Activated CD8-positive, alpha-beta memory T cell treated with anti-CD3 and anti-CD28 coated beads, Interleukin-2, amount 50 U/mL, for 1 hour (primary cell): Measurements from ENCODE around the gene ZNF615.
A peak's percentile ranks its signal among the peaks of the same experiment; 100 is the strongest.
"Not testable (repeated sequence)": the region's sequence is repeated elsewhere in the genome, so short reads cannot be mapped to it uniquely, and the experiment has no call there.

Experiments used
- DNase-seq: peaks from one replicate; pipeline ENCODE4 v3.0.0-alpha.2; 2020; ENCODE audit errors: extremely low read depth

The ZNF615 gene

GRCh38 chr19:52007806-52008557 lies at the start of gene ZNF615:
ZNF615 (minus strand) TSS chr19:52008211; CDS start chr19:52003711, 4,500 bp downstream.
- DNase-seq: peak; percentile 79

GRCh38 chr19:52056480-52056879 lies 48.5 kb upstream of the ZNF615 start:
- not testable (repeated sequence) for DNase-seq

GRCh38 chr19:52051736-52052135 lies 43.7 kb upstream of the ZNF615 start:
- DNase-seq: not testable (repeated sequence)

- DNase-seq: peak; percentile 61
Measured at GRCh38 chr19:52048555-52049501, 40.8 kb upstream of the ZNF615 start, which contains the start of gene ZNF432. ZNF432 (minus strand) TSS chr19:52048838; CDS start chr19:52046868, 1,970 bp downstream.

- no peak for DNase-seq
Measured at GRCh38 chr19:52039169-52039568, 31.2 kb upstream of the ZNF615 start.

GRCh38 chr19:52034051-52034728 lies 26.2 kb upstream of the ZNF615 start:
- DNase-seq: no peak

- no peak for DNase-seq
Measured at GRCh38 chr19:52028780-52029123, 20.7 kb upstream of the ZNF615 start.

GRCh38 chr19:52028027-52028779 lies 20.2 kb upstream of the ZNF615 start, which contains the start of gene ZNF614:
ZNF614 (minus strand) TSS chr19:52028379; CDS start chr19:52025745, 2,634 bp downstream.
- peak; percentile 57 for DNase-seq

GRCh38 chr19:52026255-52026990 lies 18.4 kb upstream of the ZNF615 start:
- not testable (repeated sequence) for DNase-seq

- not testable (repeated sequence) for DNase-seq
Measured at GRCh38 chr19:52024478-52024877, 16.5 kb upstream of the ZNF615 start.

- DNase-seq: no peak
Measured at GRCh38 chr19:52022193-52022592, 14.2 kb upstream of the ZNF615 start.

- DNase-seq: no peak
Measured at GRCh38 chr19:52020506-52020905, 12.5 kb upstream of the ZNF615 start.

- no peak for DNase-seq
Measured at GRCh38 chr19:52010674-52011073, 2.7 kb upstream of the ZNF615 start.

- no peak for DNase-seq
Measured at GRCh38 chr19:52007451-52007805, 583 bp downstream of the ZNF615 start.

- no peak for DNase-seq
Measured at GRCh38 chr19:51994048-51994644, 13.9 kb downstream of the ZNF615 start.

- DNase-seq: no peak
Measured at GRCh38 chr19:51993422-51993821, 14.6 kb downstream of the ZNF615 start.

- peak; percentile 81 for DNase-seq
Measured at GRCh38 chr19:51986309-51987291, 21.4 kb downstream of the ZNF615 start, which contains the start of gene ZNF350. ZNF350 (minus strand) TSS chr19:51986840; CDS start chr19:51974360, 12,480 bp downstream.

- DNase-seq: no peak
Measured at GRCh38 chr19:51983361-51983760, 24.6 kb downstream of the ZNF615 start.

GRCh38 chr19:51980926-51981325 lies 27.1 kb downstream of the ZNF615 start:
- not testable (repeated sequence) for DNase-seq
